ENCODE data around the gene C11orf87. TPM values are rescaled to one million over a fixed set of nuclear protein-coding genes. Genes with fewer than 3 reads are reported as not detected.

Gene C11orf87
- total RNA-seq (2022; extraction: Qiagen RNA extraction; ENCODE audit: low read depth): not detected in 5 replicates

GRCh38 chr11:109421981-109422869 lies at the start of gene C11orf87:
TSS of gene C11orf87 (plus strand) at chr11:109422190. CDS start at chr11:109423634, 1,444 bp downstream.

Data from A549 treated with ZK216348 at 1 μM for 4 hours (cell line).